HFFc6 (cell line): Measurements from ENCODE around the gene MARCHF6. TPM values are rescaled to one million over a fixed set of nuclear protein-coding genes. Genes with fewer than 3 reads are reported as not detected.
A peak's percentile ranks its signal among the peaks of the same experiment; 100 is the strongest.
"Not testable (repeated sequence)": the region's sequence is repeated elsewhere in the genome, so short reads cannot be mapped to it uniquely, and the experiment has no call there.

ENCODE experiments used
- DNase-seq: peaks from one replicate; pipeline ENCODE4 v3.0.0-alpha.2; 2018
- H3K27ac Mint-ChIP-seq: 2 replicates; pipeline ENCODE4 v1.8.0; 2020; ENCODE audit warnings: mild to moderate bottlenecking, mixed read lengths
- H3K27me3 Mint-ChIP-seq: 2 replicates; pipeline ENCODE4 v1.8.0; 2021; ENCODE audit warnings: mild to moderate bottlenecking, moderate library complexity, mixed read lengths; ENCODE audit not compliant: insufficient read depth
- H3K36me3 Mint-ChIP-seq: 2 replicates; pipeline ENCODE4 v1.8.0; 2021; ENCODE audit warnings: low read depth, mixed read lengths
- H3K4me1 Mint-ChIP-seq: 2 replicates; pipeline ENCODE4 v1.8.0; 2020; ENCODE audit warnings: low read depth, mixed read lengths
- H3K4me3 Mint-ChIP-seq: 2 replicates; pipeline ENCODE4 v1.8.0; 2020; ENCODE audit warnings: mild to moderate bottlenecking, moderate library complexity, mixed read lengths
- H3K9me3 Mint-ChIP-seq: 2 replicates; pipeline ENCODE4 v1.8.0; 2020; ENCODE audit warnings: mild to moderate bottlenecking, mixed read lengths
- CTCF ChIP-seq: fragments of 200-600 bp; sonication (generic); IDR thresholded peaks from 2 replicates; pipeline ENCODE4 v1.5.0; 2021; ENCODE audit warnings: antibody characterized with exemption, mild to moderate bottlenecking
- total RNA-seq, 6 experiments: library from RNA; stranded (reverse); fragmentation: NEBNext Ultra II Directional; extraction: Animal tissue kit (Norgen Biotek cat#: 25700); gene quantifications; 2 replicates in 1 of 6; 3 replicates in 5 of 6; pipeline ENCODE4 v1.2.3, GENCODE V29; 2021

MARCHF6 gene
- total RNA-seq, 6 experiments from 2014 or later: 129 to 194 (median 156) TPM

DNA sequence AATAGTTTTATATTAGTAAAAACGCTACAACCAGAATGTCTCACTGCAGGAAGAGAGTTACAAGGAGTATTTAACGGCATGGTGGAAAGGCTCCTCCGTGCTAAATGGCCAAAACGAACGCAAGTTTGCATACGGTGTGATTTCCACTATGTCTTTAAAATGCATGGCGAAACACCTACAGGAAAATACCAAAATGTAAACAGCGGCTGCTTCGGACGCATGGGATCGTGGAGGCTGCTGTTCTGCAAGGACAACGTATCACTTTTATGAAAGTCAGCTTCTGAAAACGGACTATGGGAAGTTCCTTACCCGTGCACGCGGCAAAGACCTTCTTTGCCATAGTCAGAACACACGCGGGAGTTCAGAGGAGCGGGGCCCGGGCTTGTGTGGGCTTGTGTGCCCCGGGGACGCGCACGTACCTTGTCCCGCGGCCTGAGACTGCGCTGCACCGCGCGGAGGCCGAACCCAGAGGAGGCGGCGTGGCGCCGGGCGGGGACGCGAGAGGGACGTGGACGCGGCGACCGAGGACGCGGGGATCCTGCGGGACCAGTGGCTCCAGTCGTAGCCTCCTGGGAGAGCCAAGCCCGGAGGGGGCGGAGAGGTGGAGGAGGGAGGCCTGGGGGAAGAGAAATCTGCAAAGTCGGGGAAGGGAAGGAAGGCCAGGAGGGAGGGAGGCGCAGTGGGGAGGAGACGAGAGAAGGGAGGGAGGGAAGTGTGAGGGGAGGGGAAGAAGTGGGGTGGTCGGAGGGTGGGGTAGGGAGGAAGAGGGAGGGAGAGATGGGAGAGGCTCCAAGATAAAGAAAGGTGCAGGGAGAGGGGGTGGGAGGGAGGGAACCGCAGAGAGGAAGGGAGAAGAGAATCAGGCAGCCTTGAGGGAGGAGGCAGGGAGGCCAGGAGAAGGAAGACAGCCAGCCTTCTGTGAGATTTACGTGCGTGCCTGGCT lies 46.0 kb upstream of the MARCHF6 start, which contains the start of gene CMBL:
TSS of gene CMBL (minus strand) at position 697 of the 943 bp plus-strand sequence. CDS start 17,140 bp downstream, outside the sequence.
- peak; percentile 16 for DNase-seq
- no peaks in the 10 kb centered on the region for H3K9me3 Mint-ChIP-seq
- H3K27me3 Mint-ChIP-seq: peaks cover 2% of the 10 kb centered on the region; the same call in 1 of the 2 replicates
- H3K36me3 Mint-ChIP-seq: no peaks in the 10 kb centered on the region; the same call in 1 of the 2 replicates
- TF ChIP-seq CTCF: no peak
- H3K4me1 Mint-ChIP-seq: peaks cover 54% of the 10 kb centered on the region
- peak within 1 kb of the TSS; percentile 73 for H3K27ac Mint-ChIP-seq
- peak within 1 kb of the TSS; percentile 94 for H3K4me3 Mint-ChIP-seq

DNA sequence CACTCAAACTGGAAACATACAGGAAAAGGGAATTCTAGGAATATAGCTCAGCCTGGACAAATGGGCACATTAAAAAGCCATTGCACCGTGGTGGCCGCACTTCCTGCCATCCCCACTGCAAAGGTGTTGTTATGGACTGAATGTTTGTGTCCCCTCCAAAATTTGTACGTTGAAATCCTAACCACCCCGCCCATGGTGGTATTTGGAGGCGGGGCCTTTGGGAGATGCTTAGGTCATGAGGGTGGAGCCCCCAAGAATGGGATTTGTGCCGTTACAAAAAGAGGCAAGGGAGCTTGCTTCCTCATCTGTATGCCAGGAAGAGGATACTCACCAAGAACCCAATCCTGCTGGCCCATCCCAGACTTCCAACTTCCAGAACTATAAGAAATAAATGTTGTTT lies 44.7 kb upstream of the MARCHF6 start:
- no peaks in the 10 kb centered on the region; the same call in 1 of the 2 replicates for H3K36me3 Mint-ChIP-seq

DNA sequence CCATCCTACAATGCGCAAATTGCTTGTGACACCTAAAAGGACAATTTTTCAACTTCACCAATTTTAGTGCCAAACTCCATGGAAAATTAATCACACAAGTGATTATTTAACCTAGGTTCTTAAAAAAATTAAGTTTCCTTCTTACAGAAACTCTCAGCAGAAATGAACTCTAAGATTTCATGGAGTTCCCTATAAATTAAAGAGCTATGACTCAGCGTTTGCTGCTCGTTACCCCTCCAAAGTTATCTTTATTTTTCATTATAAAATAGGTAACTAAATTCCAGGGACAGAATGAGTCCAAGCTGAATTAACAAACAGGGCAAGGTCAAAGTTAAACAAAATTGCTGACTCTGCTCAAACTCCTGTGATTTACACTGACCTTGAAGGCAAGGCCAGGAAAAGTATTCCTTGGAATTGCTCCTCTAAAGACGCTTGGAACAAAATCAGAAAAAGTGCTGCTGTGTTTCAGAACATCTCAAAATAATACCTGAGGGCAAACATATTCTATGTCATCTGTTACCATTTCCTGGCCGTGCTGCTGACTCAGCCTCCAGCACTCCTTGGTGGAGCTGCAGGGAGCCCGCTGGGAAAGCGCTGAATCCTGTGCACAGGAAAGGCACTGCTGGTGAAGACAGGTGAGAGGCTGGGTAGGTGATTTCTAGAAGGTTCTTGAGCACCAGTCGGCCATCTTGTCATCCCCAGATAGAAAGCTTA lies 43.3 kb upstream of the MARCHF6 start:
- TF ChIP-seq CTCF: no peak
- Mint-ChIP-seq H3K4me3 (peak overlapping the region; percentile 48), H3K27ac (peak overlapping the region; percentile 86), H3K4me1 (peaks cover 54% of the 10 kb centered on the region), H3K36me3 (no peaks in the 10 kb centered on the region), H3K27me3 (peaks cover 2% of the 10 kb centered on the region; the same call in 1 of the 2 replicates), H3K9me3 (no peaks in the 10 kb centered on the region)
- peak; percentile 80 for DNase-seq

More for the DNA sequence above, 44.7 kb upstream of the MARCHF6 start:
- DNase-seq: no peak
- Mint-ChIP-seq H3K4me3 (peak overlapping the region; percentile 63), H3K9me3 (no peaks in the 10 kb centered on the region), H3K27me3 (peaks cover 2% of the 10 kb centered on the region; the same call in 1 of the 2 replicates), H3K27ac (0 out of 2 replicates have a peak overlapping the region, but pooled peaks have one; percentile 26), H3K4me1 (peaks cover 54% of the 10 kb centered on the region)
- no peak for TF ChIP-seq CTCF

GRCh38 chr5:10310835-10311570 lies 42.5 kb upstream of the MARCHF6 start:
- not testable (repeated sequence) for H3K27me3 Mint-ChIP-seq, H3K9me3 Mint-ChIP-seq, H3K36me3 Mint-ChIP-seq
- Mint-ChIP-seq H3K4me3 (peak overlapping the region; percentile 48), H3K4me1 (peaks cover 49% of the 10 kb centered on the region), H3K27ac (peak overlapping the region; percentile 86)
- DNase-seq: peak; percentile 31

GRCh38 chr5:10311595-10312425 lies 41.7 kb upstream of the MARCHF6 start:
- Mint-ChIP-seq H3K27me3 (peaks cover 2% of the 10 kb centered on the region; the same call in 1 of the 2 replicates), H3K36me3 (no peaks in the 10 kb centered on the region), H3K4me1 (peaks cover 41% of the 10 kb centered on the region), H3K27ac (no peak overlapping the region), H3K4me3 (no peak overlapping the region), H3K9me3 (no peaks in the 10 kb centered on the region)
- no peak for DNase-seq
- TF ChIP-seq CTCF: no peak
